IPS-20b (cell line): ENCODE measurements around the gene LTBP3.

ENCODE experiments used
- H3K27ac ChIP-seq: one replicate; pipeline ENCODE4 v1.5.1; 2013; ENCODE audit warnings: low read length
- H3K27me3 ChIP-seq: 2 replicates; pipeline ENCODE4 v1.6.1; 2013; ENCODE audit warnings: mild to moderate bottlenecking, low read length, inconsistent platforms; ENCODE audit not compliant: insufficient read depth
- H3K36me3 ChIP-seq: 2 replicates; pipeline ENCODE4 v1.6.1; 2013; ENCODE audit warnings: low read depth, mild to moderate bottlenecking, inconsistent platforms, low read length, moderate library complexity; ENCODE audit not compliant: insufficient read depth
- H3K4me1 ChIP-seq: 2 replicates; pipeline ENCODE4 v1.6.1; 2013; ENCODE audit warnings: mild to moderate bottlenecking, control low read depth, inconsistent platforms, low read length, moderate library complexity; ENCODE audit not compliant: insufficient read depth
- H3K4me3 ChIP-seq: 2 replicates; pipeline ENCODE4 v1.5.1; 2013; ENCODE audit warnings: mild to moderate bottlenecking, low read length, inconsistent platforms
- H3K9ac ChIP-seq: 2 replicates; pipeline ENCODE4 v1.6.1; 2013; ENCODE audit warnings: low read depth, mild to moderate bottlenecking, inconsistent platforms, low read length, moderate library complexity
- H3K9me3 ChIP-seq: 2 replicates; pipeline ENCODE4 v1.6.1; 2013; ENCODE audit warnings: mild to moderate bottlenecking, low read depth, low read length, inconsistent platforms; ENCODE audit not compliant: insufficient read depth

The LTBP3 gene

DNA sequence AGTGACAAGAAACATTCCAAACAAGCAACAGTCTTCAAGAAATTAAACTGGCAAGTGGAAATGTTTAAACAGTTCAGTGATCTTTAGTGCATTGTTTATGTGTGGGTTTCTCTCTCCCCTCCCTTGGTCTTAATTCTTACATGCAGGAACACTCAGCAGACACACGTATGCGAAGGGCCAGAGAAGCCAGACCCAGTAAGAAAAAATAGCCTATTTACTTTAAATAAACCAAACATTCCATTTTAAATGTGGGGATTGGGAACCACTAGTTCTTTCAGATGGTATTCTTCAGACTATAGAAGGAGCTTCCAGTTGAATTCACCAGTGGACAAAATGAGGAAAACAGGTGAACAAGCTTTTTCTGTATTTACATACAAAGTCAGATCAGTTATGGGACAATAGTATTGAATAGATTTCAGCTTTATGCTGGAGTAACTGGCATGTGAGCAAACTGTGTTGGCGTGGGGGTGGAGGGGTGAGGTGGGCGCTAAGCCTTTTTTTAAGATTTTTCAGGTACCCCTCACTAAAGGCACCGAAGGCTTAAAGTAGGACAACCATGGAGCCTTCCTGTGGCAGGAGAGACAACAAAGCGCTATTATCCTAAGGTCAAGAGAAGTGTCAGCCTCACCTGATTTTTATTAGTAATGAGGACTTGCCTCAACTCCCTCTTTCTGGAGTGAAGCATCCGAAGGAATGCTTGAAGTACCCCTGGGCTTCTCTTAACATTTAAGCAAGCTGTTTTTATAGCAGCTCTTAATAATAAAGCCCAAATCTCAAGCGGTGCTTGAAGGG is 53.3 kb downstream of the LTBP3 start:
- Histone ChIP-seq H3K4me3 (peak overlapping the region; percentile 96), H3K9ac (peak overlapping the region; percentile 100), H3K36me3 (peaks cover 72% of the 10 kb centered on the region), H3K27ac (no peak overlapping the region), H3K9me3 (no peaks in the 10 kb centered on the region), H3K27me3 (no peaks in the 10 kb centered on the region), H3K4me1 (peaks cover 9% of the 10 kb centered on the region; the same call in 1 of the 2 replicates)

- Histone ChIP-seq H3K4me1 (peaks cover 9% of the 10 kb centered on the region; the same call in 1 of the 2 replicates), H3K27me3 (no peaks in the 10 kb centered on the region), H3K9ac (peak overlapping the region; percentile 100), H3K9me3 (no peaks in the 10 kb centered on the region), H3K4me3 (peak overlapping the region; percentile 96), H3K27ac (no peak overlapping the region), H3K36me3 (peaks cover 72% of the 10 kb centered on the region)
Measured at GRCh38 chr11:65503949-65504673, 54.0 kb downstream of the LTBP3 start.

- Histone ChIP-seq H3K9me3 (no peaks in the 10 kb centered on the region), H3K4me1 (peaks cover 11% of the 10 kb centered on the region; the same call in 1 of the 2 replicates), H3K27me3 (no peaks in the 10 kb centered on the region), H3K36me3 (peaks cover 72% of the 10 kb centered on the region), H3K4me3 (peak overlapping the region; percentile 96), H3K27ac (no peak overlapping the region), H3K9ac (peak overlapping the region; percentile 100)
Measured at GRCh38 chr11:65503368-65503948, 54.7 kb downstream of the LTBP3 start.

DNA sequence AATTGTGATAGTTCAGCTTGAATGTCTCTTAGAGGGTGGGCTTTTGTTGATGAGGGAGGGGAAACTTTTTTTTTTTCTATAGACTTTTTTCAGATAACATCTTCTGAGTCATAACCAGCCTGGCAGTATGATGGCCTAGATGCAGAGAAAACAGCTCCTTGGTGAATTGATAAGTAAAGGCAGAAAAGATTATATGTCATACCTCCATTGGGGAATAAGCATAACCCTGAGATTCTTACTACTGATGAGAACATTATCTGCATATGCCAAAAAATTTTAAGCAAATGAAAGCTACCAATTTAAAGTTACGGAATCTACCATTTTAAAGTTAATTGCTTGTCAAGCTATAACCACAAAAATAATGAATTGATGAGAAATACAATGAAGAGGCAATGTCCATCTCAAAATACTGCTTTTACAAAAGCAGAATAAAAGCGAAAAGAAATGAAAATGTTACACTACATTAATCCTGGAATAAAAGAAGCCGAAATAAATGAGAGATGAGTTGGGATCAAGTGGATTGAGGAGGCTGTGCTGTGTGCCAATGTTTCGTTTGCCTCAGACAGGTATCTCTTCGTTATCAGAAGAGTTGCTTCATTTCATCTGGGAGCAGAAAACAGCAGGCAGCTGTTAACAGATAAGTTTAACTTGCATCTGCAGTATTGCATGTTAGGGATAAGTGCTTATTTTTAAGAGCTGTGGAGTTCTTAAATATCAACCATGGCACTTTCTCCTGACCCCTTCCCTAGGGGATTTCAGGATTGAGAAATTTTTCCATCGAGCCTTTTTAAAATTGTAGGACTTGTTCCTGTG is 55.4 kb downstream of the LTBP3 start:
- peak overlapping the region; percentile 100 for H3K9ac ChIP-seq
- peaks cover 16% of the 10 kb centered on the region; the same call in 1 of the 2 replicates for H3K4me1 ChIP-seq
- no peaks in the 10 kb centered on the region for H3K27me3 ChIP-seq
- H3K9me3 ChIP-seq = no peaks in the 10 kb centered on the region
- peaks cover 72% of the 10 kb centered on the region for H3K36me3 ChIP-seq
- peak overlapping the region; percentile 96 for H3K4me3 ChIP-seq
- H3K27ac ChIP-seq = no peak overlapping the region

- no peaks in the 10 kb centered on the region for H3K27me3 ChIP-seq
- H3K9ac ChIP-seq = peak overlapping the region; percentile 100
- peaks cover 72% of the 10 kb centered on the region for H3K36me3 ChIP-seq
Measured at GRCh38 chr11:65502274-65502554, 55.9 kb downstream of the LTBP3 start.

GRCh38 chr11:65501472-65502273 is 56.5 kb downstream of the LTBP3 start:
- Histone ChIP-seq H3K9me3 (no peaks in the 10 kb centered on the region), H3K27me3 (no peaks in the 10 kb centered on the region), H3K9ac (peak overlapping the region; percentile 100), H3K4me1 (peaks cover 21% of the 10 kb centered on the region), H3K4me3 (peak overlapping the region; percentile 96), H3K27ac (no peak overlapping the region), H3K36me3 (peaks cover 69% of the 10 kb centered on the region)

More at GRCh38 chr11:65502274-65502554, 55.9 kb downstream of the LTBP3 start:
- no peak overlapping the region for H3K27ac ChIP-seq
- H3K4me3 ChIP-seq = peak overlapping the region; percentile 96
- peaks cover 16% of the 10 kb centered on the region; the same call in 1 of the 2 replicates for H3K4me1 ChIP-seq
- H3K9me3 ChIP-seq = no peaks in the 10 kb centered on the region

- H3K27ac ChIP-seq = no peak overlapping the region
- peaks cover 63% of the 10 kb centered on the region for H3K36me3 ChIP-seq
- H3K9ac ChIP-seq = peak overlapping the region; percentile 100
- no peaks in the 10 kb centered on the region for H3K9me3 ChIP-seq
- H3K4me1 ChIP-seq = peaks cover 25% of the 10 kb centered on the region
- H3K27me3 ChIP-seq = no peaks in the 10 kb centered on the region
- peak overlapping the region; percentile 96 for H3K4me3 ChIP-seq
Measured at GRCh38 chr11:65501186-65501471, 57.0 kb downstream of the LTBP3 start.

DNA sequence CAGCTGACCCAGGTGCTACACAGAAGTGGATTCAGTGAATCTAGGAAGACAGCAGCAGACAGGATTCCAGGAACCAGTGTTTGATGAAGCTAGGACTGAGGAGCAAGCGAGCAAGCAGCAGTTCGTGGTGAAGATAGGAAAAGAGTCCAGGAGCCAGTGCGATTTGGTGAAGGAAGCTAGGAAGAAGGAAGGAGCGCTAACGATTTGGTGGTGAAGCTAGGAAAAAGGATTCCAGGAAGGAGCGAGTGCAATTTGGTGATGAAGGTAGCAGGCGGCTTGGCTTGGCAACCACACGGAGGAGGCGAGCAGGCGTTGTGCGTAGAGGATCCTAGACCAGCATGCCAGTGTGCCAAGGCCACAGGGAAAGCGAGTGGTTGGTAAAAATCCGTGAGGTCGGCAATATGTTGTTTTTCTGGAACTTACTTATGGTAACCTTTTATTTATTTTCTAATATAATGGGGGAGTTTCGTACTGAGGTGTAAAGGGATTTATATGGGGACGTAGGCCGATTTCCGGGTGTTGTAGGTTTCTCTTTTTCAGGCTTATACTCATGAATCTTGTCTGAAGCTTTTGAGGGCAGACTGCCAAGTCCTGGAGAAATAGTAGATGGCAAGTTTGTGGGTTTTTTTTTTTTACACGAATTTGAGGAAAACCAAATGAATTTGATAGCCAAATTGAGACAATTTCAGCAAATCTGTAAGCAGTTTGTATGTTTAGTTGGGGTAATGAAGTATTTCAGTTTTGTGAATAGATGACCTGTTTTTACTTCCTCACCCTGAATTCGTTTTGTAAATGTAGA is 57.6 kb downstream of the LTBP3 start:
- Histone ChIP-seq H3K27me3 (no peaks in the 10 kb centered on the region), H3K9ac (peak overlapping the region; percentile 100), H3K9me3 (no peaks in the 10 kb centered on the region), H3K4me1 (peaks cover 25% of the 10 kb centered on the region), H3K27ac (no peak overlapping the region), H3K36me3 (peaks cover 58% of the 10 kb centered on the region), H3K4me3 (peak overlapping the region; percentile 96)

DNA sequence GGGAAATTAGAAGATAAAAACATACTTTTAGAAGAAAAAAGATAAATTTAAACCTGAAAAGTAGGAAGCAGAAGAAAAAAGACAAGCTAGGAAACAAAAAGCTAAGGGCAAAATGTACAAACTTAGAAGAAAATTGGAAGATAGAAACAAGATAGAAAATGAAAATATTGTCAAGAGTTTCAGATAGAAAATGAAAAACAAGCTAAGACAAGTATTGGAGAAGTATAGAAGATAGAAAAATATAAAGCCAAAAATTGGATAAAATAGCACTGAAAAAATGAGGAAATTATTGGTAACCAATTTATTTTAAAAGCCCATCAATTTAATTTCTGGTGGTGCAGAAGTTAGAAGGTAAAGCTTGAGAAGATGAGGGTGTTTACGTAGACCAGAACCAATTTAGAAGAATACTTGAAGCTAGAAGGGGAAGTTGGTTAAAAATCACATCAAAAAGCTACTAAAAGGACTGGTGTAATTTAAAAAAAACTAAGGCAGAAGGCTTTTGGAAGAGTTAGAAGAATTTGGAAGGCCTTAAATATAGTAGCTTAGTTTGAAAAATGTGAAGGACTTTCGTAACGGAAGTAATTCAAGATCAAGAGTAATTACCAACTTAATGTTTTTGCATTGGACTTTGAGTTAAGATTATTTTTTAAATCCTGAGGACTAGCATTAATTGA is 58.3 kb downstream of the LTBP3 start:
- Histone ChIP-seq H3K9ac (peak overlapping the region; percentile 100), H3K27ac (no peak overlapping the region), H3K36me3 (peaks cover 50% of the 10 kb centered on the region), H3K27me3 (no peaks in the 10 kb centered on the region), H3K4me1 (peaks cover 24% of the 10 kb centered on the region), H3K4me3 (peak overlapping the region; percentile 96), H3K9me3 (no peaks in the 10 kb centered on the region)
